HepG2 (cell line): Measurements from ENCODE around the gene SLC6A9.

Experiments
- ARHGAP35 ChIP-seq: sonication (generic); formaldehyde crosslinking; IDR thresholded peaks from 2 replicates; pipeline ENCODE4 v1.9.0; 2022; ENCODE audit warnings: mild to moderate bottlenecking, inconsistent platforms, moderate library complexity, missing genetic modification reagents, borderline replicate concordance
- ATF7 ChIP-seq, 2 experiments: fragments of 450-650 bp in 1 of 2; sonication (generic) in 1 of 2; formaldehyde crosslinking in 1 of 2; IDR thresholded peaks; 2 replicates each; pipeline versions ENCODE4 v1.4.0 to v1.6.1; 2016 to 2020; ENCODE audit warnings: antibody characterized with exemption in 1 of 2, mild to moderate bottlenecking in 1 of 2, missing genetic modification reagents in 1 of 2
- NR1H2 ChIP-seq: sonication (generic); formaldehyde crosslinking; IDR thresholded peaks from 2 replicates; pipeline ENCODE4 v1.8.1; 2022; ENCODE audit warnings: low read depth, missing genetic modification reagents, borderline replicate concordance
- RAD21 ChIP-seq: fragments of 450-650 bp; formaldehyde crosslinking; IDR thresholded peaks from 2 replicates; pipeline ENCODE4 v1.5.0; 2020; ENCODE audit warnings: mild to moderate bottlenecking
- RARA ChIP-seq: IDR thresholded peaks from 2 replicates; pipeline ENCODE4 v1.6.1; 2016; ENCODE audit warnings: missing genetic modification reagents, missing compliant biosample characterization
- ZNF143 ChIP-seq: sonication (generic); formaldehyde crosslinking; IDR thresholded peaks from 2 replicates; pipeline ENCODE4 v1.4.0; 2020; ENCODE audit warnings: missing genetic modification reagents
- ZNF772 ChIP-seq: sonication (generic); formaldehyde crosslinking; IDR thresholded peaks from 2 replicates; pipeline ENCODE4 v1.5.0; 2020; ENCODE audit warnings: mild to moderate bottlenecking, missing genetic modification reagents
- TF ChIP-seq, protein P1 (sequence below): sonication (generic); formaldehyde crosslinking; IDR thresholded peaks from one replicate; pipeline ENCODE4 v1.5.1; 2020; ENCODE audit warnings: mild to moderate bottlenecking, missing genetic modification reagents; ENCODE audit errors: not compliant biosample characterization
- TF ChIP-seq, protein P2 (sequence below): sonication (generic); formaldehyde crosslinking; IDR thresholded peaks from 2 replicates; pipeline ENCODE4 v1.5.0; 2020; ENCODE audit warnings: mild to moderate bottlenecking, missing genetic modification reagents, moderate library complexity
- TF ChIP-seq, protein P3 (sequence below): sonication (generic); formaldehyde crosslinking; IDR thresholded peaks from 2 replicates; pipeline ENCODE4 v1.4.0; 2020; ENCODE audit warnings: low read depth, mild to moderate bottlenecking, missing genetic modification reagents
- TF ChIP-seq, protein P4 (sequence below): sonication (generic); formaldehyde crosslinking; IDR thresholded peaks from 2 replicates; pipeline ENCODE4 v1.5.0; 2020; ENCODE audit warnings: mild to moderate bottlenecking, missing genetic modification reagents, borderline replicate concordance

GRCh38 chr1:44034423-44034822, 3.2 kb upstream of the SLC6A9 start:
- TF ChIP-seq RARA (CRISPR knock-in tag) = no peak
- no peak for TF ChIP-seq NR1H2
- TF ChIP-seq, protein P1, sequence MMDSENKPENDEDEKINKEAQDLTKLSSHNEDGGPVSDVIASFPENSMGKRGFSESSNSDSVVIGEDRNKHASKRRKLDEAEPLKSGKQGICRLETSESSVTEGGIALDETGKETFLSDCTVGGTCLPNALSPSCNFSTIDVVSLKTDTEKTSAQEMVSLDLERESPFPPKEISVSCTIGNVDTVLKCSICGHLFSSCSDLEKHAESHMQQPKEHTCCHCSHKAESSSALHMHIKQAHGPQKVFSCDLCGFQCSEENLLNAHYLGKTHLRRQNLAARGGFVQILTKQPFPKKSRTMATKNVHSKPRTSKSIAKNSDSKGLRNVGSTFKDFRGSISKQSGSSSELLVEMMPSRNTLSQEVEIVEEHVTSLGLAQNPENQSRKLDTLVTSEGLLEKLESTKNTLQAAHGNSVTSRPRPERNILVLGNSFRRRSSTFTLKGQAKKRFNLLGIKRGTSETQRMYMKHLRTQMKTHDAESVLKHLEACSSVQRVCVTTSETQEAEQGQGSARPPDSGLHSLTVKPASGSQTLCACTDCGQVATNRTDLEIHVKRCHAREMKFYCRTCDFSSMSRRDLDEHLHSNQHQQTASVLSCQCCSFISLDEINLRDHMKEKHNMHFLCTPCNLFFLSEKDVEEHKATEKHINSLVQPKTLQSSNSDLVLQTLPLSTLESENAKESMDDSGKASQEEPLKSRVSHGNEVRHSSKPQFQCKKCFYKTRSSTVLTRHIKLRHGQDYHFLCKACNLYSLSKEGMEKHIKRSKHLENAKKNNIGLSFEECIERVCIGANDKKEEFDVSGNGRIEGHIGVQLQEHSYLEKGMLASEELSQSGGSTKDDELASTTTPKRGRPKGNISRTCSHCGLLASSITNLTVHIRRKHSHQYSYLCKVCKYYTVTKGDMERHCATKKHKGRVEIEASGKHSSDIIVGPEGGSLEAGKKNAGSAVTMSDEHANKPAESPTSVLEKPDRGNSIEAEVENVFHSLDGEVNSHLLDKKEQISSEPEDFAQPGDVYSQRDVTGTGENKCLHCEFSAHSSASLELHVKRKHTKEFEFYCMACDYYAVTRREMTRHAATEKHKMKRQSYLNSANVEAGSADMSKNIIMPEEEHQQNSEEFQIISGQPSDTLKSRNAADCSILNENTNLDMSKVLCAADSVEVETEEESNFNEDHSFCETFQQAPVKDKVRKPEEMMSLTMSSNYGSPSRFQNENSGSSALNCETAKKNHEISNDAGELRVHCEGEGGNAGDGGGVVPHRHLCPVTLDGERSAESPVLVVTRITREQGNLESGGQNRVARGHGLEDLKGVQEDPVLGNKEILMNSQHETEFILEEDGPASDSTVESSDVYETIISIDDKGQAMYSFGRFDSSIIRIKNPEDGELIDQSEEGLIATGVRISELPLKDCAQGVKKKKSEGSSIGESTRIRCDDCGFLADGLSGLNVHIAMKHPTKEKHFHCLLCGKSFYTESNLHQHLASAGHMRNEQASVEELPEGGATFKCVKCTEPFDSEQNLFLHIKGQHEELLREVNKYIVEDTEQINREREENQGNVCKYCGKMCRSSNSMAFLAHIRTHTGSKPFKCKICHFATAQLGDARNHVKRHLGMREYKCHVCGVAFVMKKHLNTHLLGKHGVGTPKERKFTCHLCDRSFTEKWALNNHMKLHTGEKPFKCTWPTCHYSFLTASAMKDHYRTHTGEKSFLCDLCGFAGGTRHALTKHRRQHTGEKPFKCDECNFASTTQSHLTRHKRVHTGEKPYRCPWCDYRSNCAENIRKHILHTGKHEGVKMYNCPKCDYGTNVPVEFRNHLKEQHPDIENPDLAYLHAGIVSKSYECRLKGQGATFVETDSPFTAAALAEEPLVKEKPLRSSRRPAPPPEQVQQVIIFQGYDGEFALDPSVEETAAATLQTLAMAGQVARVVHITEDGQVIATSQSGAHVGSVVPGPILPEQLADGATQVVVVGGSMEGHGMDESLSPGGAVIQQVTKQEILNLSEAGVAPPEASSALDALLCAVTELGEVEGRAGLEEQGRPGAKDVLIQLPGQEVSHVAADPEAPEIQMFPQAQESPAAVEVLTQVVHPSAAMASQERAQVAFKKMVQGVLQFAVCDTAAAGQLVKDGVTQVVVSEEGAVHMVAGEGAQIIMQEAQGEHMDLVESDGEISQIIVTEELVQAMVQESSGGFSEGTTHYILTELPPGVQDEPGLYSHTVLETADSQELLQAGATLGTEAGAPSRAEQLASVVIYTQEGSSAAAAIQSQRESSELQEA = no peak
- TF ChIP-seq, protein P2, sequence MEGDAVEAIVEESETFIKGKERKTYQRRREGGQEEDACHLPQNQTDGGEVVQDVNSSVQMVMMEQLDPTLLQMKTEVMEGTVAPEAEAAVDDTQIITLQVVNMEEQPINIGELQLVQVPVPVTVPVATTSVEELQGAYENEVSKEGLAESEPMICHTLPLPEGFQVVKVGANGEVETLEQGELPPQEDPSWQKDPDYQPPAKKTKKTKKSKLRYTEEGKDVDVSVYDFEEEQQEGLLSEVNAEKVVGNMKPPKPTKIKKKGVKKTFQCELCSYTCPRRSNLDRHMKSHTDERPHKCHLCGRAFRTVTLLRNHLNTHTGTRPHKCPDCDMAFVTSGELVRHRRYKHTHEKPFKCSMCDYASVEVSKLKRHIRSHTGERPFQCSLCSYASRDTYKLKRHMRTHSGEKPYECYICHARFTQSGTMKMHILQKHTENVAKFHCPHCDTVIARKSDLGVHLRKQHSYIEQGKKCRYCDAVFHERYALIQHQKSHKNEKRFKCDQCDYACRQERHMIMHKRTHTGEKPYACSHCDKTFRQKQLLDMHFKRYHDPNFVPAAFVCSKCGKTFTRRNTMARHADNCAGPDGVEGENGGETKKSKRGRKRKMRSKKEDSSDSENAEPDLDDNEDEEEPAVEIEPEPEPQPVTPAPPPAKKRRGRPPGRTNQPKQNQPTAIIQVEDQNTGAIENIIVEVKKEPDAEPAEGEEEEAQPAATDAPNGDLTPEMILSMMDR = no peak
- TF ChIP-seq ARHGAP35 = no peak
- no peak for TF ChIP-seq RAD21
- no peak for TF ChIP-seq ZNF772 (CRISPR knock-in tag)
- TF ChIP-seq ZNF143 (CRISPR knock-in tag) = no peak
- TF ChIP-seq, protein P3, sequence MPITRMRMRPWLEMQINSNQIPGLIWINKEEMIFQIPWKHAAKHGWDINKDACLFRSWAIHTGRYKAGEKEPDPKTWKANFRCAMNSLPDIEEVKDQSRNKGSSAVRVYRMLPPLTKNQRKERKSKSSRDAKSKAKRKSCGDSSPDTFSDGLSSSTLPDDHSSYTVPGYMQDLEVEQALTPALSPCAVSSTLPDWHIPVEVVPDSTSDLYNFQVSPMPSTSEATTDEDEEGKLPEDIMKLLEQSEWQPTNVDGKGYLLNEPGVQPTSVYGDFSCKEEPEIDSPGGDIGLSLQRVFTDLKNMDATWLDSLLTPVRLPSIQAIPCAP (CRISPR knock-in tag) = no peak
- TF ChIP-seq, protein P4, sequence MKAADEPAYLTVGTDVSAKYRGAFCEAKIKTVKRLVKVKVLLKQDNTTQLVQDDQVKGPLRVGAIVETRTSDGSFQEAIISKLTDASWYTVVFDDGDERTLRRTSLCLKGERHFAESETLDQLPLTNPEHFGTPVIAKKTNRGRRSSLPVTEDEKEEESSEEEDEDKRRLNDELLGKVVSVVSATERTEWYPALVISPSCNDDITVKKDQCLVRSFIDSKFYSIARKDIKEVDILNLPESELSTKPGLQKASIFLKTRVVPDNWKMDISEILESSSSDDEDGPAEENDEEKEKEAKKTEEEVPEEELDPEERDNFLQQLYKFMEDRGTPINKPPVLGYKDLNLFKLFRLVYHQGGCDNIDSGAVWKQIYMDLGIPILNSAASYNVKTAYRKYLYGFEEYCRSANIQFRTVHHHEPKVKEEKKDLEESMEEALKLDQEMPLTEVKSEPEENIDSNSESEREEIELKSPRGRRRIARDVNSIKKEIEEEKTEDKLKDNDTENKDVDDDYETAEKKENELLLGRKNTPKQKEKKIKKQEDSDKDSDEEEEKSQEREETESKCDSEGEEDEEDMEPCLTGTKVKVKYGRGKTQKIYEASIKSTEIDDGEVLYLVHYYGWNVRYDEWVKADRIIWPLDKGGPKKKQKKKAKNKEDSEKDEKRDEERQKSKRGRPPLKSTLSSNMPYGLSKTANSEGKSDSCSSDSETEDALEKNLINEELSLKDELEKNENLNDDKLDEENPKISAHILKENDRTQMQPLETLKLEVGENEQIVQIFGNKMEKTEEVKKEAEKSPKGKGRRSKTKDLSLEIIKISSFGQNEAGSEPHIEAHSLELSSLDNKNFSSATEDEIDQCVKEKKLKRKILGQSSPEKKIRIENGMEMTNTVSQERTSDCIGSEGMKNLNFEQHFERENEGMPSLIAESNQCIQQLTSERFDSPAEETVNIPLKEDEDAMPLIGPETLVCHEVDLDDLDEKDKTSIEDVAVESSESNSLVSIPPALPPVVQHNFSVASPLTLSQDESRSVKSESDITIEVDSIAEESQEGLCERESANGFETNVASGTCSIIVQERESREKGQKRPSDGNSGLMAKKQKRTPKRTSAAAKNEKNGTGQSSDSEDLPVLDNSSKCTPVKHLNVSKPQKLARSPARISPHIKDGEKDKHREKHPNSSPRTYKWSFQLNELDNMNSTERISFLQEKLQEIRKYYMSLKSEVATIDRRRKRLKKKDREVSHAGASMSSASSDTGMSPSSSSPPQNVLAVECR (CRISPR knock-in tag) = no peak
- no peak for TF ChIP-seq ATF7 (IDR thresholded peaks at IDR 0.05)
- TF ChIP-seq ATF7 (CRISPR knock-in tag; IDR thresholded peaks at IDR 0.05) = no peak
